IPS DF 4.7 (cell line): ENCODE data around the gene MICU1.
A peak's percentile ranks its signal among the peaks of the same experiment; 100 is the strongest.
"Not testable (repeated sequence)": the region's sequence is repeated elsewhere in the genome, so short reads cannot be mapped to it uniquely, and the experiment has no call there.

Source experiments
- DNase-seq: peaks from one replicate; pipeline ENCODE4 v3.0.0-alpha.2; 2013; ENCODE audit warnings: low spot score; ENCODE audit errors: extremely low read depth

Gene MICU1

DNA sequence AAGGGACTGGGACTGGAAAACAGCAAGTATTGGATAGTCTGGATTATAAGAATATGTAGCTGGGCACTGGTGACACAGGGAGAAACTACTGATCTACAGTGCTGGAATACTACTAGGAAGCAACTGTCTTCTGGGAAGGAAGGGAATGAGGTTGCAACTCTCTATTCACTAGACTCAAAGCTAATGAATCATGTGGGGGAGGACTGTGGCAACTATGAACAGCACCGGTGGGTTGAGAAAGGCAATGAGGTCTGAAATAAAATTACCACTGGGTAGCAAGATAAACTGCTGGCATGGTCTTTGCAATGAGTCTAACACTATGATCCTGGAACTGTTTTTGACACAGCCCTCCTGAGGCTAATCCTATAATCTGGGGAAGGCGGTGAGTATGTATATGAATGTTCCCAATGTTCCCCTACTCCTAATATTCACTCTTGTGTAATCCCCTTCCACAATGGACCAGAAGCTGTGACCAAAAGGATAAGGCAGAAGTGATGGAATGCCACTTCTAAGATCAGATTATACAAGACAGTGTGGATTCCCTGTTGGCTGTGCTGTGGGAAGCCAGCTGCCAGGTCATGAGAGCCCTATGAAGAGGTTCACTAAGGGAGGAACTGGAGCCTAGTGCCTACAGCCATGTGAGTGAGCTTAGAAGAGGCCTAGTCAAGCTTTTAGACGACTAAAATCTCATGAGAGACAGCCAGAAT lies 169.8 kb downstream of the MICU1 start:
- no peak for DNase-seq

DNA sequence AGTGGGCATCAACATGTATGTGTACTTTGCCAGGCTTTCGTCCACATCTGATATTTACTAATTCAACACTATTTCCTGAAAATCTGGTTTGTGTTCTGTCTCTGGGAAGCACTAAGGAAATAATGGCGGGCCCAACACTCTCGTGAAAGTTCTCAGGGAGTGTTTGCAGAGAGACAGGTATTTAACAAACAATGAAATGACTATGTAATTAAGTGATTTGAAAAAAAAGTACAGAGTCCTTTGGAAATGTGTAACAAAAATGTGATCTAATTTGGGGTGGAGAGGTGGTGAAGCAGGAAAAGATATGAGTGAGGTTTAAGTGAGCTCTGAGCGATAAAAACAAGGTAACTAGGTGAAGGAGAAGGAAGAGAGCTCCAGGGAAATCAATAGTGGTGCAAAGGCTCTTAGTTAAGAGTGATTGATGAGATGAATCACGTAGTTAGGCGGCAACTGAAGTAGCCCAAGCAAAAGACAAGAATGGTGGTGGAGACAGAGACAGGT lies 175.9 kb downstream of the MICU1 start:
- DNase-seq = no peak

DNA sequence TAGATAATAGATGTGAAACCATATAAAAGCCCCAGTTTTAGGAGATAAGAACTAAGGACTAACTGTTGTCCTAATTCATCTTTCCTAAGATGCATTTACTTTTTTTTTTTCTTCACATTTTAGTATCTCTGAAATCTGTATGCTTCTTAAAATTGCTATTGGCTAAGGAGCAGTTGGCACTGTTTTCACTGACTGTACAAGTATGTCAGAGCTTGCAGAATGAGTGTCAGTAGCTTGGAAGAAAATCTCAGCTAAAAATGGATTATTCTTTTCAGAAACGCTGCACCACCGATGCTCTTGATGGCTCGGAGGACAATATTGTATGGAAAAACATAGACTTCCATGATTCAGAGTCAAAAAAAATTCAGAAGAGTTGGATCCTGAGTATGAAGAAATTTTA lies 180.0 kb downstream of the MICU1 start:
- DNase-seq = no peak

DNA sequence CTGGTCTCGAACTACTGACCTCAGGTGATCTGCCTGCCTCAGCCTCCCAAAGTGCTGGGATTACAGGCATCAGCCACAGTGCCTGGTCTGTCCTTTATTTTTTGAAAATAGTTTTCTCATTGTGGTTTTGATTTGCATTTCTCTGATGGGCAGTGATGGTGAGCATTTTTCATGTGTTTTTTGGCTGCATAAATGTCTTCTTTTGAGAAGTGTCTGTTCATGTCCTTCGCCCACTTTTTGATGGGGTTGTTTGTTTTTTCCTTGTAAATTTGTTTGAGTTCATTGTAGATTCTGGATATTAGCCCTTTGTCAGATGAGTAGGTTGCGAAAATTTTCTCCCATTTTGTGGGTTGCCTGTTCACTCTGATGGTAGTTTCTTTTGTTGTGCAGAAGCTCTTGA lies 182.9 kb downstream of the MICU1 start:
- DNase-seq = not testable (repeated sequence)

DNA sequence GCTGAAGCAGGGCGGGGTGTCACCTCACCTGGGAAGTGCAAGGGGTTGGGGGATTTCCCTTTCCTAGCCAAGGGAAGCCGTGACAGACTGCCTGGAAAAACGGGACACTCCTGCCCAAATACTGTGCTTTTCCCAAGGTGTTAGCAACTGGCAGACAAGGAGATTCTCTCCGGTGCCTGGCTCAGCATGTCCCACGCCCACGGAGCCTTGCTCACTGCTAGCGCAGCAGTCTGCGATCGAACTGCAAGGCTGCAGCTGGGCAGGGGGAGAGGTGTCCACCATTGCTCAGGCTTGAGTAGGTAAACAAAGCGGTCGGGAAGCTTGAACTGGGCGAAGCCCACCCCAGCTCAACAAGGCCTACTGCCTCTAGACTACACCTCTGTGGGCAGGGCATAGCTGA lies 190.3 kb downstream of the MICU1 start:
- no peak for DNase-seq

DNA sequence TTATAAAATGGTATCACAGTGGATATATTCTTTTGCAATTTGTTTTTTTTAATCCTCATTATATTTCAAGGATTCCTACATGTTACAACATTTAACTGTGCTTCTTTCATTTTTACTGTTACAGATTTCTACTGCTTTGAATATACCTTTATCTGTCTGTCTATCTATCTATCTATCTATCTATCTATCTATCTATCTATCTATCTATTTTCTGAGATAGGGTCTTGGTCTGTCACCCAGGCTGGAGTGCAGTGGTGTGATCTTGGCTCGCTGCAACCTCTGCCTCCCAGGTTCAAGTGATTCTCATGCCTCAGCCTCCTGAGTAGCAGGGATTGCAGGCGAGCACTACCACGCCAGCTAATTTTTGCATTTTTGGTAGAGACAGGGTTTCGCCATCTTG lies 194.9 kb downstream of the MICU1 start:
- DNase-seq = not testable (repeated sequence)

DNA sequence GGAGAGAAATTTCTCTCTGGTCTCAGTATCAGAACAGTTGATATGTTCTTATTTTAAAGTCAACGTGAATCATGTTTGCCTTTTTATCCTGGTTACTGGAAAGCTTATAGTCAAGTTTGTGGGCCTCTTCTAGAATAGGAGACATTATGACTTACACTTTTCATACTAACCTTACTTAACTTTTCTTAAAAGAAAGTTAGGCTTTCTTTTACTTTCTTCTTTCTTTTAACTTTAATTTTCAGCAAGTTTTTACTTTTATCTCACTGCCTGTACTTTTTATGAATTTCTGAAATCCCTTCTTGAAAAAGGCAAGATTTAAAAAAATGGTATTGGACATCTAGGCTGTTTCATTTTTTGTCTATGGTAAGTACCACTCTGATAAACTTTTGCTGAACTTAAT lies 195.9 kb downstream of the MICU1 start:
- no peak for DNase-seq

DNA sequence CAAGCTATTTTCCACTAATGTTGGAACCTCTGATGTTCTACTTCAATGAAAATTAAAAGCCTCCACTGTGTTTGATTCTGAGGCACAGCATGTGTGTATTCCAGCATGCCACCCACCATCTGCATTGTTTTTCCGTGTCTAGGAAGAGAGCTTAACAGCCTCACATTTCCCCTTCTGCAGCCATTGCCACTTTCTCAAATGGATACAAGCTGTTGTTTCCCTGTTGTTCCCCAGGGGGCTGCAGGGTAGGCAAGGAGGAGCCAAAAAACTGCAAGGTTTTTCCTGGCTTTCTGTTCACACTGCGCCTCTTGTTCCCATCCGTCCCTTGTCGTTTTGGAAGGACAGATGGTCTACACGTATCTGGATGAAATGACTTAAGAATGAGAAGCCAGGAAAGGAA lies 198.9 kb downstream of the MICU1 start:
- peak; percentile 38 for DNase-seq

DNA sequence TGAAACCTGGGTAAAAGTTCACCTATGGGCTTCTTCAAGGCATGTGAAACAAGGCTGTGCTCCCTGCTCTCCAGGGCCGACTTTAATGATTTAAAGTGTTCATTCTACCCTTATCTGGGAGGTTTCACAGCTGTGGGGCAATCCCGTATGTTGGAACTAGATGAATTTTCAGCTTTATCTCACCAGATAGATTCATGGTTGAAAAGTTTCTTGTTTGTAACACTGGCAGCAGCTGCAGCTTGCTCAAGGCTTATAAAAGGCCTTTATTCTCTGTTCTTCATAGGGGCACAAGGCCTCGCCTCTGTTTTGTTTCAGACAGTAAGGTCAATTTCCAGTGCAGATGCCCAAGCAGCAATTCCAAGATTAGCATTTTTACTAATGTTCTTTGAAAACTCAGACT lies 200.7 kb downstream of the MICU1 start:
- DNase-seq = no peak

DNA sequence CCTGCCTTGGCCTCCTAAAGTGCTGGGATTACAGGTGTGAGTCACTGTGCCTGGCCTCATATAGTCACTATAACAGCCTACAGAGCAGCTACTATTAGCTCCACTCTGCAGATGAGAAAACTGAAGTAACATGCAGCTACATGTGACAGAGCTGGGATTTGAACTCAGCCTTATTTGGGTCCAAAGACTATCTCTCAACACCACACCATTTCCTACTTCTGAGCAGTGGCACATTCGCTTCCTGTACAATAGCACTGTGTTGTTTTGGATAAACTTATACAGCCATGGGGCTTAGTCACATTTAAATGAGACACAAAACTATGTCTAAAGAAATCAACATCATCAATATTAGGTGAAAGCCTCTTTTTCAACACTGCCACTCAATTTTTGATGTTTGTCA lies 201.3 kb downstream of the MICU1 start:
- no peak for DNase-seq

DNA sequence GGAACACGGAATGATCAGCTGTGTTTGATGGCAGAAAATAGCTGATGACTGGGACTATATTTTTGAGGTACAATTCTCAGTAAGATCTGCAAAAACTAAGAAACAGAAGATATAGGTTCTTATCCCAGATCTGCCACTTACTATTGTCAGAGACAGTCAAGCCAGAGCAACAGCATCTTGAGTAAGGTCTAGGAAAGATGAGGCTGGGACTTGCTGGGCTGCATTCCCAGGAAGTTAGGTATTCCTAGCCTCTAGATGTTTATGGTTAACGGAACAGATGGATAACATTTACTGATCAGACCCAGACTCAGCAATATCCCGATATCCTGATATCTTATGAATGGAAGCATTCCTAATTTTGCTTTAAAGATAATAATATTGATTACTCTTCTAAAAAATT lies 202.5 kb downstream of the MICU1 start:
- DNase-seq = no peak

DNA sequence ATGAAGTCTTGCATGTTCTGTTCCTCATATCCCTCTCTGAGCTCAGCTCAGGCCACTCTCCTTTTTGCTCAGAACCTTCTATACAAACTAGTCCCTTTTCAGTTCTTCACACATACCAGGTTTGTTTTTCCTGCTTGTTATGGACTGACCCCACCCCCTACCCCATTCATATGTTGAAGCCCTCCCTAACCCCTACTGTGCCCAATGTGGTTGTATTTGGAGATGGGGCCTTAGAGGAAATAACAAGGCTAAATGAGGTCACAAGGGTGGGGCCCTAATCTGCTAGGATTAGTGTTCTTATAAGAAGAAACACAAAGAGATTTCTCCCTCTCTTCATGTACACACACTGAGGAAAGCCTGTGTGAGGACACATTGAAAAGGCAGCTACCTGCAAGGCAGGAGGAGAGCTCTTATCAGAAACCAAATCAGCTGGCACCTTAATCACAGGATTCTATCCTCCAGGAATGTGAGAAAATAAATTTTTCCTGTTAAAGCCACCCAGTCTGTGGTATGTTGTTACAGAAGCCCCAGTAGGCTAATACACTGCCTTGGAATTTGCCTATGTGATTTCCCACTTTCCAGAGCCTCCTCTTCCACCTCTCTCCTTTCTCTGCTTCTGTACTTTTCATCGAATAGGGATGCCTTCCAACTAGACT lies 203.9 kb downstream of the MICU1 start:
- DNase-seq = peak; percentile 49

DNA sequence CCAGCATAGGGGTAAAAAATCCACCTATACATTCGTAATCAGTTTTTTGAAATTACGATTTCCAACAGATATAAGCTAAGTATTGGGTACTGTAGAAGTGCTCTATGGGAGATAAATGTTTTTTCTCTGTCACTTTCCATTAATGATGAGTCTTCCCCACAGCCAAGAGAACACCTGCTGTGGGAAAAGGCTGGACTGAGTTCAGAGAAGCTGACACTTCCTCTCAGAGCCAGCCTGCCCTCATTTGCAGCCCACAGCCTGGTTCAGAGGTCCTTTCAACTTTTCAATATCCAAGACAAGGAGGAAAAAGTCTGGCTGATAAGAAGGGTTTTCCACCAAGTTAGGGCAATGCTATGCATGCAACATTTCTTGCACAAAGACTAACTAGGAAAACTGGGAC lies 206.6 kb downstream of the MICU1 start:
- DNase-seq = no peak

DNA sequence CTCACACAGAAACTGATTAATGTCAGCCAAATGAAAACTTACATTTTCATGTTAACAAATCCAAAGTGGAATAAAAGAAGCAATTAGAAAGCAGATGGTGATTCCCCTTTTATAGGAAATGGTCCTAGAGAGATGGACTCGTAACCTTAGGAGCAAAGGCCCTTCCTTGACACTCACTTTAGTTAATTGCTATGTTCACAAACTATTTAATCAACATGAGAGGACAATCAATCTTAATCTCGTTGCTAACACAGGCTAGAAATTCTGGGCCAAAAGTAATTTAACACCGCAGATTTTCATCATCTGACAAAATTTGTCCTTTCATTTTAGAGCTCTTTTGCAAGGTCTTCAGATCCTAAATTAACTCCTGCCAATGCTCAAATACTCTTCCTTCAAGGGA lies 207.2 kb downstream of the MICU1 start:
- no peak for DNase-seq

DNA sequence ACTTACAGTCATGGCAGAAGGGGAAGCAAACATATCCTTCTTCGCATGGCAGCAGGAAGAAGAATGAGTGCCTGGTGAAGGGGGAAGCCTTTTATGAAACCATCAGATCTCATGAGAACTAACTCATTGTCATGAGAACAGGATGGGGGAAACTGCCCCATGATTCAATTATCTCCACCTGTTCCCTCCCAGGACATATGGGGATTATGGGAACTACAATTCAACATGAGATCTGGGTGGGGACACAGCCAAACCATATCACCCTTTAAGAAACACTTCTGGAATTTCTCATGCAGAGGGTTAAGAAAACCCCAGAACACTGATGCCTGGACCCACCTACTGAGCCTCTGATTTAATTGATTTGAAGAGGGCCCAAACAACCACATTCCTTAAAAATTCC lies 207.9 kb downstream of the MICU1 start:
- DNase-seq = no peak

DNA sequence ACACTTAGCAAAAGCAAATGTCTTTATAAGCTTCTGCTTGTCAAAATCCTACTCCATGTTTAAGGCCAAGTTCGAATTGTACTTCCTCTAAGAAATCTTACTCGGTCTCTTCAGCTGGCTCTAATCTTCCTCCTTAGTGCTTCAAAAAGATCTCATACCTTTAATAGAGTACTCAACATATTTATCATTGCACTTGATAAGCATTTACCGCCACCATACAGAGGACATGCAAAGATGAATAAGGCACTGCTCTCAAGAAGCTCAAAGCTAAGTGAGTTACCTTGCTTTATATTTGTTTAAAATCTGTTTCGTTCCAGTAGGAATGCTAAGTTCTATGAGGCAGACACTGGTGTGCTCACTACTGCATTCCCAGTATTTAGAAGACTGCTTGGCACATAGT lies 209.2 kb downstream of the MICU1 start:
- DNase-seq = no peak

DNA sequence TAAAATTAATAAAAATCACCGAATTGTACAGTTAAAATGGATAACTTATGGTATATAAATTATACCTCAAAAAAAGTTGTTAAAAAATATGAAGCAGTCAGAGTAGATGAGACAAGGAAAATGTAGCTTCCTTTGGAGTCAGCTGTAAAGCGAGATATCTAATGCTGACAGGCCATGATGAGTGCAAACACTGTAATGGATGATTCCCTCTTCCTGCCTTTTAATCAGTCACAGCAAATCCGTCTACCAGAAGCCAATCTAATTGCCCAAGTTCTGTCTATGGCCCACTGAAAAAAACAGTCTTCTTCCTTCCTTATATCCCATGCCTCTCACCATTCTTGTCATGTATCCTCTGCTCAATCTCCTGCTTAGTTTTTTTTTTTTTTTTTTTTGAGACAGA lies 211.2 kb downstream of the MICU1 start:
- no peak for DNase-seq

DNA sequence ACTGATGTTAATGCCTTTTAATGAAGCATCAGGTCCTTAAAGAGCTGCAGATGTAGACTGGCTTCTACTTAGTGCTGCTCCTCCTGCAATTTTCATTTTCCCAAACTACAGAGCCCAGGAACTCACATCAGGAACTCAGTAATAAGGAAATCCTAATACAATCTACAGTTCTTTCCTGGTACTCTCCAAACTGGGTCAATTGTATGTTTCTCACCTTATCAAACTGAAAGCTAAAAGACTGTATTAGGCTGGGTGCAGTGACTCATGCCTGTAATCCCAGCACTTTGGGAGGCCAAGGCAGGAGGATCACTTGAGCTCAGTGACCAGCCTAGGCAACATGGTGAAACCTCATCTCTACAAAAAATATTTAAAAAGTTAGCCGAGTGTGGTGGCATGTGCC lies 216.7 kb downstream of the MICU1 start:
- DNase-seq = no peak

DNA sequence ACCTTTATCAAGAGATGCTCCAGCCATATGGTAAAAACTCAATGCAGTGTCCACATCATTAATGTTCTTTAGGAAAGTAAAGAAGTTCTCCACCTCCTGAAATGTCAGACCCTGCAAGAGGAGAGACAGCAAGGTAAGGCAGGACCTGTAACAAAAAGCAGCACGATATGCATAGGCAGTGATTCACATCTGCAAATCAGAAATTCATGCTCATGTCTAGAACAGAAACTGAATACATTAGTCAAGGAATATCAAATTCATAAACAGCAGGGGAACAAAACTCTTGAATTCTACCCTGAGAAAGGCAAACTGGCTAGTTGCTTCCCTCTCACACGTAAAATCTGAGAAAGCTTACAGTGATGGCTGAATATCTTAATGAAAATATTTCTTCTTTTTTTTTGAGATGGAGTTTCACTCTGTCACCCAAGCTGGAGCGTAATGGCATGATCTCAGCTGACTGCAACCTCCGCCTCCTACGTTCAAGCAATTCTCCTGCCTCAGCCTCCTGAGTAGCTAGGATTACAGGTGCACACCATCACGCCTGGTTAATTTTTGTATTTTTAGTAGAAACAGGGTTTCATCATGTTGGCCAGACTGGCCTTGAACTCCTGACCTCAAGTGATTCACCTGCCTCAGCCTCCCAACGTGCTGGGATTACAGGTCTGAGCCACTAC lies 217.8 kb downstream of the MICU1 start:
- DNase-seq = no peak

DNA sequence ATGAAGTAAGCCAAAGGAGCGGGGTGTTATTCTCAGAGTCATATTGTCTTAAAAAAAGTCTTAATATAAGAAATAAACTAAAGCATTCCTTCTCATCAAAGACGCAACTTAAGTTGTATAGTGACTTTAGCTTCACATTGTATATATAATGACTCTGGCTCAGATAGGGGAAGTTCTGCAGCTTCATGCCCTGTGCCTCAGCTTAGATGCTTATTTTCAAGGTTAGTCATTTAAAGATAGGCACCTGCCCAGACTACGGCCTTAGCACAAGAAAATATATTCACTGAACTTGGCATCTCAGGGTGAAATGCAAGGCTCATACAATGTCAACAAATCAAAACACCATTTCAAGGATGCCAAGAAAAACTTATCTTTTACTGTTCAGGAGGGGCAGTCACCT lies 218.4 kb downstream of the MICU1 start:
- no peak for DNase-seq

DNA sequence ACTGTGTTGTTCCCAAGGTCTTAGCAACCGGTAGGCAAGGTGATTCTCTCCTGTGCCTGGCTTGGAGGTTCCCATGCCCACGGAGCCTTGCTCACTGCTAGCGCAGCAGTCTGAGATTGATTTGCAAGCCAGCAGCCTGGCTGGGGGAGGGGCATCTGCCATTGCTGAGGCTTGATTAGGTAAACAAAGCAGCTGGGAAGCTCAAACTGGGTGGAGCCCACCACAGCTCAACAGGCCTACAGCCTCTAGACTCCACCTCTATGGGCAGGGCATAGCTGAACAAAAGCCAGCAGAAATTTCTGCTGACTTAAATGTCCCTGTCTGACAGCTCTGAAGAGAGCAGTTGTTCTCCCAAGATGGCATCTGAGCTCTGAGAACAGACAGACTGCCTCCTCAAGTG lies 230.3 kb downstream of the MICU1 start:
- DNase-seq = not testable (repeated sequence)

DNA sequence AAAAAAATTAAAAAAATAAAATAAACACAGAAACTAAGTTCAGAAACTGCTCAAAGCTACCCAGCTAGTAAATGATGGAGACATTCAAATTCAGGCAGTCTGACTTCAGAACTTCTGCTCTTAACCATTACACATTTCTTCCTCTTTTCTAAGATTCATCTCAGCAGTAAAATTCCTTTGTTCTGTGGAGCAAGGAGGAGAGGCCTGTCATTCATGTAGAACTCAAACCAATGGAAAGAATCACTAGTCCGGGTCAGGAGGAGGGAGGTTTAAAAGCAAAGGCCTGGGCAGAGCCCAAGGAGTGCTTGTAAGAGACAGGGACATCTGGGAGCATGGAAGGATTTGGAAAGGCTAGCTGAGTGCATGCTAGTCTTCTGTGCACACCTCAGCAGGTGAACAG lies 233.3 kb downstream of the MICU1 start:
- DNase-seq = no peak

DNA sequence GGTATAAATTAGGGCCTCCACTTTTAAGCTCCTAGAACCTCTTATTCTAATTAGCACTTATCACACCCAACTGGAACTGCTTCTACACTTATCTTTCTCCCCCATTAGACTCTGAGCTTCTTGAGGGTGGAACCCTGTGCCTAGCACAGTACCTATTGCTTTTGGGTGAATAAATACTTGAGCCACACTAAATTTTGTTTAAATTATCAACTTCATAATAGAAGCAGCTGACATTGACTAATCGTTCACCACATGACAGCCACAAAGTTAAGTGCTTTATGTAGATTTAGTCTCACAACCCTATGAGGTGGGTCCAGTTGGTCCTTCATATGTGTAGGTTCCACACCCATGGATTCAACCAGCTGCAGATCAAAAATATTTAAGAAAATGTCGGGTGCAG lies 235.1 kb downstream of the MICU1 start:
- DNase-seq = no peak
